ENCODE results near the gene KY.
"Not testable (repeated sequence)": the region's sequence is repeated elsewhere in the genome, so short reads cannot be mapped to it uniquely, and the experiment has no call there.

KY gene

DNA sequence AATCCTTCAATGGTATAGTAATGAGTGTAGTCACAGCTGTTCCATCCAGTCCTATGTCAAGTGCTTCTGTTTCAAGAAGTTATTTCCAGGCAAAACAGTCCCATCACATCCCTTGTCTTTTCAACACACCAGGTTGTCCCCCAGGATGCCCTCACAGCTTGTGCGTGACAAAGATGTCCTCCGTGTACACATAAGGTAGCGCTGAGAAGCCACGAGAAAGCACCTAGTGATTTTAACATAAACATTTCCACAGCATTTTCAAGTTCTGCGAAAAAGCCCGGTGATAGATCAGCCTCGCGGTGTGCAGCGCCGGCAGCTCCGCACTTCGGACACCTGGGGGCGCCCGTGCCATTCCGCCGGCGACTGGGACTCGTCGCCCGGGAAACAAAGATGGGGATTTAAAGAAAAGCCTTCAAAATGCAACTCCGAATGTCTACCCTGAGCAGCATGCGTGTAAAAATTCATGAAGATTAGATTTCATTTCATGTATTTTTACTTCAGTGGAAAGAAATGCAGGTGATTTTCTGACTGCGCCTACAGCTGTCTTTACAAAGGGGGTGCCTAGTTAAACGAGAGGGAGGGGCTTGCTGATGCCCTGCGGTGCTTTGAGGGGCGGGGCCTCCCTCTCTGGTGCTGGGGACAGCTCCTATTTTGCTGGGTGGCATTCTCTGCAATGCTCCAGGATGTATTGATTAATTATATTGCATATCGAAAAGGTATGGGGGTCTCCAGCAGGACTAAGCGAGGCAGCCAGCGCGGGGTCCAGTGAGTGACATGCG is 49.9 kb downstream of the KY start:
- peak; percentile 44 to 74 for DNase-seq

- DNase-seq: no peak
Measured at GRCh38 chr3:134600206-134600605, 50.6 kb downstream of the KY start.

DNA sequence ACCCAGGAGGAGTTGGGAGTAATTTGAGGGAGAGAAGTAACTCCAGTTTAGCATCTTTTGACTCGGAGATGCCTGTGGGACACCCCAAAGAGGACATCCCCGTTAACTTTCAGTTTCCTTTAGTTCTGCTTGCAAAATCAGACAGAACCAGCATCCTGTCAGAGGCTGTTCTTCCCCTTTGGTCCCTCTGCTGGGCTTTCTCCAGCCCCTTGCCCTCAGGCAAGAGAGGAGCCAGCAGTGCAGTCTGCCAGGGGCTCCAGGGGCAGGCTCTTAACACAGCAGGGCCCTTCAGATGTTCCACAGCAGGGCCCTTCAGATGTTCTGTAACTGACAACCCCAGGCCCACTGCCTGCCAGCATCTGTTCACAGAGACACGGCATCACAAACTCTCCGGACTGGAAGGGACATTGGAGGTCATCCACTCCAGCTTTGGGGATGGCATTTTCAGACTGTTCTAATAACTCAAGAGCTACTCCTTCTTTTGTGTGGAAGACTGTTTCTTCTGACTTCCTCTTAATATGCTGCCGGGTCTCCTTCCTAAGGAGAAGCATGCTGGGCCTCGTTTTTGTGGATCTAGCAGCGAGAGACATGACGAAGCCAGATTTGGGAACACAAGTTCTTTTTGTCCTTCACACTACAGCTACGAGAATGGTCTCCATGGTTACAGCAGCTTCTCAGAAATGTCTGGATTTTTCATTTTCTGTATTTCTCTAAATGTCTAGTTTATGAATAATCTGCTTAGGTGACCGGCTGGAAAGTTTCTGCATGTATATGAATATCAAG is 51.9 kb downstream of the KY start:
- no peak for DNase-seq

DNA sequence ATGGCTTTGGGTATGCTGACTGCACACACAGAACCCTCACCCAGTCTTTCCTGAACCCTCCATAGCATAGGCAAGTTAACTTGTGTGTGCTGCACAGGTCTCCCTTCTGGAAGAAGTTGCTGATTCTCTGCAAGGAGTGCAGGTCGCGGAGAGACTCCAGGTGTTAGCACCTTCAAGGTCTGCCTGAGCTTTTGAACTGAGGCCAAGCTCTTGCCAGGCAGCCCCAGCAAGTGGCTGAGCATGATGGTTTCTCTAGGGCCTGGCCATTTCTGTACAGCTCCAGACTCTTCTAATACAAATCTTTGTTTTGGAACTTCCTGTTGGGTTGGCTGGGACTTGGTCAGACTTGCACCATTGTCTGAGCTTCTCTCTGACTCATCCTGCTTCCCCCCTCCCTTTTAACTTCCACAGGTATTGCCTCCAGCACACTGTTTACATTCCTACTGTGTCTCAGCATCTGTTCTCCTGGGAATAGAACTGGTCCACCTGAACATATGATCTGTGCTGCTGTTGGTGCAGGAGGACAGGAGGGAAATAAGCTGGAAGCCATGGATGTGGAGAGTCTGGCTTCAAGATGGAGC is 53.3 kb downstream of the KY start:
- DNase-seq: peak; percentile 37 to 51

DNA sequence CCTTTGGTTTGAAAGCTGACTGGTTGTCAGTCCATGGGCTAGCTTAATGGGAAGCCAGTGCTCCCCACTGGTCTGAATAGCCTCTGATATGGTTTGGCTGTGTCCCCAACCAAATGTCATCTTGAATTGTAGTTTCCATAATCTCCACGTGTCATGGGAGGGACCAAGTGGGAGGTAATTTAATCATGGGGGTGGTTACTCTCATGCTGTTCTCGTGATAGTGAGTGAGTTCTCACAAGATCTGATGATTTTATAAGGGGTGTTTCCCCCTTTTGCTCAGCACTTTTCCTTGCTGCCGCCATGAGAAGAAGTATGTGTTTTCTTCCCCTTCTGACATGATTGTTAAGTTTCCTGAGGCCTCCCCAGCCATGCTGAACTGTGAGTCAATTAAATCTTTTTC is 55.8 kb downstream of the KY start:
- DNase-seq: not testable (repeated sequence)

- no peak for DNase-seq
Measured at GRCh38 chr3:134594331-134594741, 56.5 kb downstream of the KY start.

GRCh38 chr3:134592806-134593205 is 58.0 kb downstream of the KY start:
- no peak for DNase-seq

GRCh38 chr3:134590766-134591165 is 60.1 kb downstream of the KY start:
- DNase-seq: no peak

DNA sequence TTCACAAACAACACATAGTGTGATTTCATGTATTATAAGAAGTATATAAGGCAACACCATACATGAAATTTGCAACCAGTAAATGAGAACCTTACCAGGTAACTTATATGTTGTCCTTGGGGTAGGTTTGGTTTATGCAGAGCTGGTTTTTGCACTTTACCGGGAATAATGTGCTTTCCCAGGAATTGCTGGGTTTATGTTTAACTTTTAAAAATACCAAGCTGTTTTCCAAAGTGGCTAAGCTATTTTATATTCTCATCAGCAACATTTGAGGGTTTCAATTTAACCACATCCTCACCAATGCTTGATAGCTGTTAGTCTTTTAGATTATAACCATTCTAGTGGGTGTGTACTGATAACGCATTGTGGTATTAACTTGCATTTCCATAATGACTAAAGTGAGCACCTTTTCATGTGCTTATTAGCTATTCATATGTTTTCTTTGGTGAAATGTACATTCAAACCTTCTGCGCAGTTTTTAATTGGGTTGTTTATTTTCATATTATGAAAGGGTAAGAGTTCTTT is 71.6 kb downstream of the KY start:
- DNase-seq: no peak

- no peak for DNase-seq
Measured at GRCh38 chr3:134576831-134577230, 74.0 kb downstream of the KY start.

DNA sequence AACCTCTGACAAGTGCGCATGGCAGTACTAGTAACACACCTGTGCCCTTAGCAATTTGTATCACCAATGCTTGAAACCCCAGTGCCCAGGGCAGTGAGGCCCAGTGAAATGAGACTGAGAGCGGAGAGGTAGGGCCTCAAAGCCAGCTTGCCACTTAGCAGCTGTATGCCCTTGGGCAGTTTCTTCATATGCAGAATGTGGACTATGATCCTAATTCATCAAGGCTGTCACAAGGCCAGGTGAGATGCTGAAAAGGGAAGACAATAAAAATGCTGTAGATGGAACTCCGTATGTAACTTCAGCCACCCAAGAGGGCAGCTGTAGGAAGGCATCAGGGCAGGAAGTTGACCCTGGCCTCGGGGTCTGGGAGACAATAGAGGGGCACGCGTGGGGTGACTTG is 74.4 kb downstream of the KY start:
- peak; percentile 58 to 59 for DNase-seq

- not testable (repeated sequence) for DNase-seq
Measured at GRCh38 chr3:134569899-134570298, 80.9 kb downstream of the KY start.

GRCh38 chr3:134568790-134569189 is 82.0 kb downstream of the KY start:
- no peak for DNase-seq

DNA sequence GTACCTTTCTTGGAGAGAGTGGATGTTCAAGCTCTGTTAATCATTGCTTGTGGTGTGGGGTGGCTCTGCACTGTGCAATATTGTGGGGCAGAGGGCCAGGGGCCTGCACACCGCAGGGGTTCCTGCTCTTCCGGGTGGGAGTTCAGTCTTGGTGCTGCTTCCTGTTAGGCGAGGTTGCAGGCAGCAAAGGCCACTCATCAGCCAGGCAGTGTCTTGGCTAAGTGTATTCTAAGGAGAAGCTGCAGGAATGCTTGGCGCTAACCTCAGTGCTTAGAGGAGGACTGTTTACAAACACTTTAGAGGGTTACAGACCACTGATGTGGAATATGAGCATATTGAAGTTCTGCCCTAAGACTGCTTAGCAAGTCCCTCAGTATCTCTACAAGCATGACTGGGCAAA is 83.2 kb downstream of the KY start:
- no peak for DNase-seq

DNA sequence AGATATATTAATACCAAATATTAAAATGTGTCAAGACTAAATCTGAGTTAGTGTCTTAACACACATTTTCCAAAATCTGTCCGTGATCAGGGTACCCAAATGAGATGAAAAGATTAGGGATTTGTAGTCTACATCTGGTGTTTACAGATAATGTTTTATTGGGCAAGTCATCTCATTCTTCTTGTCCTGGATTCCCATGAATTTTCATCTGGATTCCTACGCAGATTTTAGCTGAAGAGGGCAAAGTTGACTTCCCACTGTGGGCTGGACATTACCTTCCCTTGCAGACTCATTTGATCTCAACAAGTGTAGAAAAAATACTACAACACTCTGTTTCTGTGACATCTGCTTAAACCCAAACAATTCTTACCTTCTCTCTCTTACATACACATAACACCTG is 85.8 kb downstream of the KY start:
- no peak for DNase-seq

GRCh38 chr3:134563601-134564000 is 87.2 kb downstream of the KY start:
- no peak for DNase-seq

DNA sequence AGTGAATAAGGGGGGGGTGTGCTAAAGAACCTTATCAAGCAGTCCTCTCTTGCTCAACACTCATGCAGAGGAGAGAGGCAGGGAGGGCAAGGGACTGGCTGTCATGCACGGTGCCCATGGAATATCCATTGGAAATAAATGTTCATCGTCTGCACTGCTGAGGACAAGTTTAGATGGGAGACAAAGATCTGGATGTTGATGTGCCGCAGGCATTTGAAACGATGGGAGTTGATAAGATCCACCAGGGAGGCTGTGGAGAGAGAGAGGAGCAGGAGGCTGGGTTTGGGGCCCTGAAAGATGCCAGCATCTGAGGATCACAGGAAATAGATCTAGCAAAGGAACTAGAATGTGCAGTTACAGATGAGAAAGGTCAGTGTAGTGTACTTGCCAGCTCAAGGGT is 88.8 kb downstream of the KY start:
- no peak for DNase-seq

DNA sequence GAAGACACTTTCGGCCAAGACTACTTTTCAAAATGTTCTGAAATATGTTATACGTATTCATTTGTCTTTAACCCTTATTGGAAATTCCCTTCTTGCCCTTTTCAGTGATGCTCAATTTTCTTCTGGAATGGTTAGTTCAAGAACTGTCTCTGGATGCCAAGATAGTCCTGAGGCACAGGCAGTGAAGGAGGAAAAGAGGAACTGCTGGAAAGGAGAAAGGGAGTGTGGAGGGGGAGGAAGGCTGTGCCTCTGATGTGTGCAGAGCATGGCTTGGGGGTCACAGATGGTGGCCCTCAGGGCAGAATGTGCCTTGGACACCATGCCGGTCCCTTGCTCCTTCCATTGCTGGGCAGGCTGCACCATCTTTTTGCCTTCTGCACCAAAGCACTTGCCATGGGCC is 91.2 kb downstream of the KY start:
- DNase-seq: no peak
